ENCODE results near the gene SNRK. TPM values are rescaled to one million over a fixed set of nuclear protein-coding genes. Genes with fewer than 3 reads are reported as not detected.

The SNRK gene
- total RNA-seq, result 51.4 TPM

DNA sequence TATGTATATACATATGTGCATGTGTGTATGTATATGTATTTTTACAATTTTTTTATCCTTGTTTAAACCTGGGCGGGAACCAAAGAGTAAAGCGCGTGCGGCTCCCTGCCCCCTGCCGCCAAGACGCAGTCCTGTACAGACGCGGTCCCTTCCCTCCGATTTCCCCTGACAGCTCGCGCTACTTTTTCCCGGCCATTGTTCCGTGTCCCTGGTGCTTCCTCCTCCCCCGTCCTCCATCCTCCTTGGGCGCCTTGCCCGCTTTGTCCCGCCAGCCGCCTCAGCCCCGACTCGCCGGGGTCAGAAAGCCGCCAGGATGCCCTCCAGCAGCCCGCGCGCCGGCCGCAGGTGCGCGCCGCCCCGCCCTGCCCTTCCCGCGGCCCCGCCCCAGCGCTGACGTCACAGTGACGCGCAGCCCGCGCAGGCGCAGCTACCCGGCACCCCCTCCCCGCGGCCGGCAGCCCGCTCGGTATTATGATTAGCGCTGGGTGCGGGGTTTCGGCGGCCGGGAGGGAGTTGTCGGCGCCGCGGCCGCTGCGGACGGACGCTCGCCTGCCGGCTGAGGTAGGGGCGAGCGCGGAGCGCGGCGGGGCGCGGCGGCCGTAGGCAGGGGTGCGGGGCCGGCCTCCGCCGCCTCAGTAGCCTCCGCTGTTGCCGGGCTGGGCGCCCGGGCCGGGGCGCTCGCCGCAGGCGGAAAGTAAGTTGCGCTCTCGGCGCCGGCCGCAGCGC is at the start of gene SNRK:
Gene SNRK, plus strand, starts transcription at position 426 of the 726 bp plus-strand sequence. CDS start 16,664 bp downstream, outside the sequence.
- peak; percentile 91 for DNase-seq (ENCODE audit: low spot score)

DNA sequence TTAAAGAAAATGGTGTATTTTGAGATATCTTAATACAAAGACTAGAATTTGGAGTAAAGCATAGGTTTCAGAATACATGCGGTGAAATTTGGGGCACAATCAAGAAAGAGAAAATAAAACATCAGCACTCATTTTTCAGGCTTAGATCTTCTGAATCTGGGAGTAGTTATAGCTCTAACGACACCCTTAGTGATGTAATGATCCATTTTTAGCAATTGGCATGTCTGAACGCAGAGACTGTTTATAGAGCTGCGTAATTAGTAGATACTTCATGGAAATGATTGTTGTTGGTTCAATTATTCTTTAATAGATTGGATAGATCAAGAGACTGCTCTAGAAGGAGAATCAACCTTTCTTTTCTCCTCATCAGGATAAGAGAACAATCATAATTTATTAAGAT is 47.5 kb upstream of the SNRK start:
- DNase-seq (ENCODE audit: low spot score), result no peak

DNA sequence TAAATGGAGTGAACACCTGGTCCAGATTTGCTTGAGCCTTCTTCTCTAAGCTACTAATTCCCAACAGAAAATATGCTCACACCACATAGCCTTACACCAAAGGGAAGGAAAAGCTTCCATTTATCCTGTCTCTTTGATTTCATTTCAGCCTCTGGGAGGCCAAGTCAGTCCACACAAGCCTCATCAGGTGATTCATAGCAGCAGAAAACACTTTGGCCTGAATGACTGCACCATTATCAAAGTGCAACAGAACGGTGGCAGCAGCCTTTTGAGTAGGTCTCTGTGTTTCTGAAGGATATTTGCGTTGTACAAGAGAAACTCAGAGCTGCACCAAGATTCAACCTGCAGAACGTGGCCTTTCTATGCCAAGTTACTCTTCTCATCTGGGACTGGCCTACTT is 46.6 kb upstream of the SNRK start:
- no peak for DNase-seq (ENCODE audit: low spot score)

- DNase-seq (ENCODE audit: low spot score), result no peak
These were observed 42.5 kb upstream of the SNRK start for GRCh38 chr3:43243590-43244587.

DNA sequence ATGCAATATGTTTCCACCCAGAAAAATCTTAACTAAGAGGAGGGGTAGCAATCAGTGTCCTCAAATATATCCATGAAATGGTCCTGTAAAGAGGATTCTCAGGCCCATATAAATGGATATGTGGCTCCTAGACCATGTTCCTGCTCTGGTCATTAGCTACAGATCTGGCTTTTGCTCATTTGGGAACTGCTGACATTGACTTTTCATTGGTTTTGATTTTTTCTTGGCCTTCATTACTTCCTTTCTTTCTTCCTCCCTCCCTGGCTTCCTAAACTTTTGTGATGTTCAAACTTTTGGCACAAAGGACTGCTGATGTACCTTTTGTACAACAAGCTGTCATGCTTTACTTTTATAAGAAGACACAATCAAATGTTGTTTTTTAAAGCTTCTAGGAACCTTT is 41.6 kb upstream of the SNRK start:
- no peak for DNase-seq (ENCODE audit: low spot score)

DNA sequence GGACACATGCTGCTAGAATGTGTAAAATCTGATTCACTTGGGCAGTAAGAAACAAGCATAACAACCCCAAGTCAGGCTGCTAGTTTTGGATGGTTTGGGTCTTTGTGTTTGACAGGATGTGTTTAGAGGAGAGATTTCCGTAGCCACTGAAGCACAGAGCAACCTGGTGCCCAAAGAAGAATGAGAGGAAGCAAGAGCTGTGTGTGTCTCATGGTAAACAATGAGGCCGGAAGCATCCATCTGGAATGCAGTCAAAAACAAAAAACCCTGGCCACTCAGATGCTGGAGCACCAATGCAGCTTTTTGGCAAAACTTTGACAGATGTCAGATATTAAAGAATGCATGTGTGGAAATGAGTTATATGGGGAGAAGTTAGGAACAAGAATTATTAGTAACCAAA is 39.4 kb upstream of the SNRK start:
- DNase-seq (ENCODE audit: low spot score), result no peak

DNA sequence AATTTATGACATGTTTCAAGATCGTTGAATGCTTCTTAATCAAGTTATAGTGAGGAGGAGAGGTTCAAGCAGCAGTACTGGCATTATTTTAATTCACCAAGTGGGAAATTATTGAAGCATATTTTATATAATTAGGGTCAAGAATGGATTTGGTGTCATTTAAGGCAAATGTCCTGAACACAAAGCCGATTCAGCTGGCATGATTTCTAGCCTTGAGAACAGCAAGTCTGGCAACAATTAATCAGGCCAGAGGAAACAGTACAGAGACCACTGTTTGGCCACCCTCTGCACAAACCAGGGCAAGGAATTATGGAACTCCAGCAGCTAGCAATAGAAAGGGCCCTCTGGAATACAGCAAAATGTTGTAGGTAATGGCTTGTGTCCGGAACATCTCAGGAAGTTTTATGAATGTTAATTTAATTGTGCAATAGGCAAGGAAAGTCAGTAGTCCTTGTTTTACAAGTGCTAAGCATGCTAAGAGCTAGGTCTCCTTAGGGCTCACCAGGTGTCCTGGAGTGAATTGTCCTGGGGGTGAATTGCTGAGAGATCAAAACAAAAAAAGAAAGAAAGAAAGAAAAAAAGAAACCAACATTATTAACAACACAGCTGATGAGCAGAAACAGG is 38.7 kb upstream of the SNRK start:
- no peak for DNase-seq (ENCODE audit: low spot score)

DNA sequence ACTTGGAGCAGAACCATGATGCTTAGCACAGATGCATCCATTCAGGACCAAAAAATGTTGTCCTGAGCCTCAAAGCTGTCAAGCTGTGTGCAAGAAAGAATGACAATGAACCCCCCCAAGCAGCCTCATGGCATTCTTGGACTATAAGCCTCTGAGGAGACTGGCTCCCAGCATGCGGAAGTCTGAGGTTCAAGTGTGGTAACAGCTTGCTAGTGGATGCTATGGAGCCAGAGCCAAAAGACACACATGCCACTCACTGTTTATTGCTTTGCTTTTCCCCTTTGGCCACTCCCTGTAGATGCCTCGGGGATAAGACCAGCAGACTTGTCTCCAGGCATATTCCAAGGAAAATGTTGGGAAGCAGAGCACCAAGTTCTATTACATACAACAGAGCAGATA is 38.2 kb upstream of the SNRK start:
- no peak for DNase-seq (ENCODE audit: low spot score)

- DNase-seq (ENCODE audit: low spot score), result no peak
These were observed 37.4 kb upstream of the SNRK start for GRCh38 chr3:43248973-43249372.

DNA sequence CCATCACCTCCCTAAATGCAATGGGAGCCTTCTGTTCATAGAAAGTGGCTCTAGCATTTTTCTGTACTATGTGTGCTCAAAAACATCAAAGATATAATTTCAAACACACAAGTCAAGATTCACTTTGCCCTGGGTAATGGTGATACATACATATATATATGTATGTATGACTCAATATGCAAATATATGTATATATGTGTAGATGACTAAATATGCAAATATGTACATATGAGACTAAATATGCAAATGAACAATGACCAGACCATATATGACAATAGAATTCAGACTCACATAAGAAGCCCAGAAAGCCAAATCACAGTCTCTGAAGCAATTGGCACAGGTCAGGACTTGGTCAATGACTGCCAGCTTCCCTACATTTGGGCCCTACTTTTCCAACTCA is 36.9 kb upstream of the SNRK start:
- DNase-seq (ENCODE audit: low spot score), result no peak

DNA sequence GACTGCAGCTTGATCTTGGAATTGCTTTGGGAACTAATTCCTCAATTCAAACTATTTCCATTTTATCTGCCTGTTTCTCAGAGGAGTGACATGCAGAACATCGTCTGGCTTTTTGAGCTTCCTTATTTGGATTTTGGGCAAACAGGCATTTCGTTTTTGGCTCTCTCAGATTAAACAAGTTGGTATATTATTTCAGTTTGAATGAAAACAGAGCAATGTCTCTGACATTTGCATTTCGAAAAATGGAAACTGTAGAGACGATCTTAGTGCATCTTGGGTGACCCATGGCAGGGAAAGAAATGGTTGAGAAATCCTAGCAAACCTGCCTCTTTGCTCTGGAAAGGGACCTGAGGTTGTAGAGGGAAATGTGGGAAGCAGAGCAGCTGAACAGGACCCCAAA is 33.0 kb upstream of the SNRK start:
- no peak for DNase-seq (ENCODE audit: low spot score)

- DNase-seq (ENCODE audit: low spot score), result no peak
These were observed 32.2 kb upstream of the SNRK start for GRCh38 chr3:43254125-43254524.

- no peak for DNase-seq (ENCODE audit: low spot score)
These were observed 30.7 kb upstream of the SNRK start for GRCh38 chr3:43255662-43256061.

DNA sequence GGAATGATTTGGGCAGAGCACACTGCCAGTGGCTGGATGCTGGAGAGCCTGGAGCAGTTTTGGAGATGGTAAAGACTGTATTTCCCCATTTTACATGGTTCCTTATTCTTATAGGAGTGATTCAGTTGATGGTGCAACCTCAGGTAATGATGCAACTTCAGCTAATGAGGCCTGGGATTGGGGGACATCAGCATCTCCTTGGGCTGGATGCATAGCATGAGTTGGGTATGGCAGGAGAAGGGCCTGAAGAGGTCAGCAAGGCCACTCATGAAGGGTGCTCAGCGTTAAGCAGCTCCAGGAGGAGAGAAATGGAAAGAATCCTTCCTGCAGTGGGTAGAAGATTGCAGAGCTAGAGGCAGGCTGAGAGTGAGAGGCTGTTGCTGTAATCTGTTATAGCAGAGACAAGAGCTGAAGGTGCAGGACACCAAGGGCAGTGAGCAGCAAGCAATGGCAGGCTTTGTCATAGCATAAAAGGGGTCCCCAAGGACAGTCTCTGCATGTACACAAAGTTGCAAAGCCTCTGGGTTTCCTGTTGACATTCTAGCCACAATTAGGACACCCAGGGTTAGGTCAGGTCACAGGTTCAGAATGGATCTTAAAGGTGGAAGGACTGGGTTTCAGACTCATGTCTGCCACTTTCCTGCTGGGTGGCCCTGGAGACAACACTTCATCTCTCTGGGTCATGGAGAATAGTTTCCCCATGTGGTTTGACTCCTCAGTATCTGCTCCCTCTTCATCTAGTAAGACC is 29.5 kb upstream of the SNRK start:
- no peak for DNase-seq (ENCODE audit: low spot score)

- no peak for DNase-seq (ENCODE audit: low spot score)
These were observed 28.5 kb upstream of the SNRK start for GRCh38 chr3:43257850-43258249.

DNA sequence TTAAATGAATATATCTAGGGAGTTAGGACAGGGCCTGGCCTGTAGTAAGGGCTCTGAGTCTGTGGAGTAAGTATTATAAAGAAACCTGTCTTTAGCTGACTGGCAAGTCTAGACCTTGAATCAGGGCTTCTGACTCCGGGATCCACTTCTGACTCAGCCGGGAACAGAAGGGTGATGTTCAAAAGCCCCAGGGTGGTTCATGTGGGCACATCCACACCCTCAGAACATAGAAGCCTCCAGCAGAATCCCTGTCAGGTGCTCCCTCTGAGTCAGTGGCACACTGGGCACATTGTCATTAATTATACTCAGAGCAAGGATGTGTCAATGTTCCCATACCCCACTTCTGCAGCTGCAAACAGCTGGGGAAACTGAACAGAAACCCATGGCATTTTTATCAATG is 26.7 kb upstream of the SNRK start:
- no peak for DNase-seq (ENCODE audit: low spot score)

DNA sequence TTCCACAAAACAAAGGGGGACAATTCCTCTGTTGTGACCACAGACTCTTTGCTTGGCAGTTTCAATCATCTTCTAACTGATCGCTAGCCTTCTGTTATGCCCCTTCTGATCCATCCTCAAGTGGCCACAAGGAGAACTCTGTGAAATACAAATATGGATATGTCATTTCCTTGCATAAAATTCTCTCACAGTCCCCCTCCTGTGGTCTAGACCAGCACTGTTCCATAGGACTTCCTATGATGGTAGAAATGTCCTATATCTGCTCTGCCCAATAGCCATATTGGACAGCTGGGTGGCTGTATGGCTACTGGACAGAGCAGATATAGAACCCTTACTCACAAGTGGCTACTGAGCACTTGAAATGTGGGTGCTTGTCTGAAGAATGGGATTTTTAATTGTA is 25.9 kb upstream of the SNRK start:
- no peak for DNase-seq (ENCODE audit: low spot score)

GRCh38 chr3:43262194-43262593 is 24.1 kb upstream of the SNRK start:
- no peak for DNase-seq (ENCODE audit: low spot score)

- no peak for DNase-seq (ENCODE audit: low spot score)
These were observed 19.9 kb upstream of the SNRK start for GRCh38 chr3:43266451-43266850.

GRCh38 chr3:43266995-43267394 is 19.3 kb upstream of the SNRK start:
- no peak for DNase-seq (ENCODE audit: low spot score)

- no peak for DNase-seq (ENCODE audit: low spot score)
These were observed 17.7 kb upstream of the SNRK start for GRCh38 chr3:43268636-43269035.

GRCh38 chr3:43270078-43270477 is 16.3 kb upstream of the SNRK start:
- no peak for DNase-seq (ENCODE audit: low spot score)
